OCI-LY7 (cell line): ENCODE results near the gene INHA. TPM values are rescaled to one million over a fixed set of nuclear protein-coding genes. Genes with fewer than 3 reads are reported as not detected.

Source experiments
- BruUV-seq: library from RNA; stranded (reverse); fragments of 400-500 nt; replicated peaks from 2 replicates; lab custom pipeline; 2021; lab: Mats Ljungman, UMichigan
- CTCF ChIA-PET: fragments of 300-600 bp; sonication (Branson Sonifier 250); formaldehyde crosslinking; loops from one replicate; lab custom pipeline; 2022; ENCODE audit warnings: antibody characterized with exemption; ENCODE audit not compliant: unreplicated experiment; lab: Charles Lee
- POLR2A ChIA-PET: fragments of 300-600 bp; sonication (Branson Sonifier 250); formaldehyde crosslinking; loops from one replicate; lab custom pipeline; 2022; ENCODE audit warnings: antibody characterized with exemption; lab: Charles Lee
- DNase-seq: peaks from one replicate; pipeline ENCODE4 v3.0.0-alpha.2; 2015; ENCODE audit warnings: low spot score
- H2AFZ ChIP-seq: fragments of 200-600 bp; sonication (generic), shearing (Covaris generic); 2 replicates; pipeline ENCODE4 v1.6.1; 2014; ENCODE audit warnings: mild to moderate bottlenecking, antibody characterized with exemption, low read length, moderate library complexity
- H3K27ac ChIP-seq: fragments of 200-600 bp; sonication (generic); 2 replicates; pipeline ENCODE4 v1.5.1; 2014; ENCODE audit warnings: mixed run types, low read depth, mild to moderate bottlenecking, moderate library complexity, low read length, inconsistent platforms; ENCODE audit not compliant: poor library complexity, severe bottlenecking
- H3K36me3 ChIP-seq: fragments of 200-600 bp; sonication (generic); 2 replicates; pipeline ENCODE4 v1.6.1; 2014; ENCODE audit warnings: mild to moderate bottlenecking, antibody characterized with exemption, low read length, moderate library complexity, mixed read lengths; ENCODE audit not compliant: insufficient read depth
- H3K4me1 ChIP-seq: fragments of 200-600 bp; sonication (generic); 2 replicates; pipeline ENCODE4 v1.5.1; 2014; ENCODE audit warnings: mild to moderate bottlenecking, low read length; ENCODE audit not compliant: insufficient read depth, poor library complexity, severe bottlenecking
- H3K4me2 ChIP-seq: fragments of 200-600 bp; sonication (generic); 2 replicates; pipeline ENCODE4 v1.6.1; 2014; ENCODE audit warnings: mild to moderate bottlenecking, low read length
- H3K4me3 ChIP-seq: fragments of 200-600 bp; sonication (generic); 2 replicates; pipeline ENCODE4 v1.5.1; 2014; ENCODE audit warnings: mild to moderate bottlenecking, low read depth, low read length; ENCODE audit not compliant: poor library complexity, severe bottlenecking
- H3K79me2 ChIP-seq: fragments of 200-600 bp; sonication (generic); 2 replicates; pipeline ENCODE4 v1.6.1; 2016; ENCODE audit warnings: low read depth, mild to moderate bottlenecking, low read length, moderate library complexity, mixed read lengths; ENCODE audit not compliant: insufficient read depth
- H3K9me2 ChIP-seq: fragments of 200-600 bp; sonication (generic); 2 replicates; pipeline ENCODE4 v1.6.1; 2016; ENCODE audit warnings: mild to moderate bottlenecking, low read length, mixed read lengths; ENCODE audit not compliant: insufficient read depth
- H3K9me3 ChIP-seq: fragments of 200-600 bp; sonication (generic); 2 replicates; pipeline ENCODE4 v1.6.1; 2014; ENCODE audit warnings: mild to moderate bottlenecking, mixed run types, low read length, mixed read lengths
- H4K20me1 ChIP-seq: fragments of 200-600 bp; sonication (generic); 2 replicates; pipeline ENCODE4 v1.6.1; 2014; ENCODE audit warnings: mild to moderate bottlenecking, antibody characterized with exemption, low read length, moderate library complexity, mixed read lengths; ENCODE audit not compliant: insufficient read depth
- CTCF ChIP-seq: fragments of 200-600 bp; sonication (generic); conservative IDR thresholded peaks from 2 replicates; pipeline ENCODE4 v1.5.1; 2014; ENCODE audit warnings: mild to moderate bottlenecking, antibody characterized with exemption, low read length, moderate library complexity, mixed read lengths
- EZH2phosphoT487 ChIP-seq: fragments of 200-600 bp; sonication (generic); IDR thresholded peaks from 2 replicates; pipeline ENCODE4 v1.6.1; 2018; ENCODE audit warnings: low read depth, borderline replicate concordance, mild to moderate bottlenecking, mixed run types, antibody characterized with exemption, low read length, moderate library complexity, mixed read lengths
- intact Hi-C: fragments of 100-400 bp; cut with micrococcal nuclease; formaldehyde crosslinking; loops from one replicate; pipeline ENCODE4 v1.10.0; 2022; ENCODE audit not compliant: unreplicated experiment
- total RNA-seq, 2 experiments: library from RNA; depleted of rRNA in 1 of 2; stranded (reverse); fragments of >200 nt in 1 of 2; shearing (Covaris generic) in 1 of 2; gene quantifications; 2 replicates each; pipeline ENCODE4 v1.2.3, GENCODE V29; 2014 to 2022

The INHA gene
- total RNA-seq, 2 experiments from 2014 or later, result not detected

- Histone ChIP-seq H3K27ac (no peak overlapping the region), H3K9me2 (no peaks in the 10 kb centered on the region), H4K20me1 (no peaks in the 10 kb centered on the region), H3K79me2 (peaks cover under 1% of the 10 kb centered on the region; the same call in 1 of the 2 replicates), H3K4me3 (no peak overlapping the region), H3K36me3 (no peaks in the 10 kb centered on the region), H3K4me2 (no peak overlapping the region), H2AFZ (no peak overlapping the region), H3K9me3 (no peaks in the 10 kb centered on the region), H3K4me1 (peaks cover 8% of the 10 kb centered on the region)
- intact Hi-C loops, result no loop called here
- no TSS peak for BruUV-seq
- ChIA-PET CTCF (no interaction called here), POLR2A (no interaction called here)
- DNase-seq, result no peak
- TF ChIP-seq CTCF, result no peak
- TF ChIP-seq EZH2phosphoT487, result no peak
Observed at GRCh38 chr2:219593154-219593553, 21.0 kb downstream of the INHA start.

- CTCF ChIA-PET, result no interaction called here
- Histone ChIP-seq H3K9me2 (no peaks in the 10 kb centered on the region), H3K27ac (no peak overlapping the region), H3K4me3 (no peak overlapping the region), H3K9me3 (no peaks in the 10 kb centered on the region), H2AFZ (no peak overlapping the region), H3K36me3 (no peaks in the 10 kb centered on the region), H3K4me1 (peaks cover 14% of the 10 kb centered on the region), H4K20me1 (no peaks in the 10 kb centered on the region), H3K79me2 (peaks cover 6% of the 10 kb centered on the region; the same call in 1 of the 2 replicates), H3K4me2 (no peak overlapping the region)
- DNase-seq, result no peak
- intact Hi-C loops, result loop anchor here (5.0 kb wide), 1 partner anchor 208 kb away; the partner anchor contains the start of gene DNPEP
- no TSS peak for BruUV-seq
- TF ChIP-seq CTCF (no peak), EZH2phosphoT487 (no peak)
- POLR2A ChIA-PET, result interaction anchor here (0.6 to 1.2 kb wide), 4 partner anchors 14 to 495 kb away, joined by 4 to 7 read pairs (median 6); no protein-coding TSS in a partner anchor
Observed at GRCh38 chr2:219595256-219595655, 23.1 kb downstream of the INHA start.

- Histone ChIP-seq H4K20me1 (no peaks in the 10 kb centered on the region), H3K79me2 (peaks cover 6% of the 10 kb centered on the region; the same call in 1 of the 2 replicates), H3K4me1 (peaks cover 14% of the 10 kb centered on the region), H3K9me3 (no peaks in the 10 kb centered on the region), H3K36me3 (peaks cover 6% of the 10 kb centered on the region; the same call in 1 of the 2 replicates), H3K27ac (peak overlapping the region; percentile 56), H3K4me2 (peak overlapping the region; percentile 96), H3K4me3 (peak overlapping the region; percentile 77), H2AFZ (peak overlapping the region; percentile 63), H3K9me2 (no peaks in the 10 kb centered on the region)
- no peak for TF ChIP-seq EZH2phosphoT487
- TF ChIP-seq CTCF, result no peak
- TSS peak; percentile 97 for BruUV-seq
- DNase-seq, result no peak
- POLR2A ChIA-PET, result interaction anchor here (0.8 to 3.4 kb wide), 7 partner anchors 12 to 207 kb away, joined by 3 to 14 read pairs (median 3); partner anchors contain the start of genes CHPF, GMPPA and TMEM198
- intact Hi-C loops, result loop anchor here (1.0 to 5.0 kb wide), 3 partner anchors 45 to 210 kb away; partner anchors contain the start of genes CHPF and DNPEP
- CTCF ChIA-PET, result interaction anchor here (0.5 to 0.7 kb wide), 3 partner anchors 11 to 88 kb away, joined by 3 to 5 read pairs (median 4); no protein-coding TSS in a partner anchor
Observed at GRCh38 chr2:219596954-219597551, 24.9 kb downstream of the INHA start.
